ENCODE measurements around the gene ITPR1.

ITPR1 gene

DNA sequence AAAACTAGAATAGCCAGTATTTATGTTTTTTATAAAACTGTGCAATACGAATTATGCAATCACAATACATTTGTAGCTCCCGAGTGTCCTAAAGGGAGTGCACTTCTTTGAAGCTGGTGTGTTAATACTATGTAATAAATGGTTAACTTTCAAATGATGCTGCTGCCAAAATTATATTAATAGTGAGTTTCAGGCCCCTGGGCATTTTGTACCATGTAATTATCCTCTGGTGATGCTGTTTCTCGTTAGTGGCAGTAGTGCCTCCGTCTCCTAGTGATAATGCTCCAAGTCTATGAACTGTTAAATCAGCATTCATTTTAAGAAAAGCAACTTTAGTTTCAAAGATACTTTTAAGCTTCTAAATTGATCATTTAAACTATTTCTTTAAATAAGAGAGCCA is 353.4 kb downstream of the ITPR1 start:
- no peak for FAIRE-seq
- DNase-seq (ENCODE audit: insufficient read length, low spot score), result no peak

DNA sequence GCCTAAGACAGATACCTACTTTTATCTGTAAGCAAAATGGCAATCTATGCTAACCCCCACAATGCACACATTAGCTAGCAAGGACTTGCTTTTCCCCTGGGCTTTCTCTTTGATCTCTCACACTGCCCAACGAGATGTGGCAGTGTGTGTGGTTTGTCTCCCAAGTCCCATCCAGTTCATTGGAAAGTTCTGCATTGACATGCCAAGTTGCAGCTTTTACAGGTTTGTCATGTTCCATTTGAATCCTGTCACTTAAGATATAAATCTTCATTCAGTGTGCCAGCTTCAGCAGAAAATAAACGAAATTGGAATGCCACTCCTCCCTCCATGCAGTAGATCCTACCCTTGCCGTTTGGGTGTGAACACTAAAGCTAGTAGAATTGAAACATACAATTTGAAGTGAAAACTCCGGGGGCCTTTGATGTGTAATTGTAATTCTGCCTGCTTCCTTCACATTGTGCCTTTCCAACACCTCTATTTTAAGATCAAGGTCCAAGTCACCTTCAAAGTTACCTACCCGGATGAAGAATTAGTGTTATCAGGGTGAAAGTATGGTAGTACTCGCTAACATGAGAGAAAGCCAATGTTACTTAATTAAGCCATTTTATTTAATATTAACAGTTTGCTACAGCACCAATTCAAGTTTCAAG is 355.2 kb downstream of the ITPR1 start:
- DNase-seq (ENCODE audit: insufficient read length, low spot score), result no peak
- TF ChIP-seq, protein P1, sequence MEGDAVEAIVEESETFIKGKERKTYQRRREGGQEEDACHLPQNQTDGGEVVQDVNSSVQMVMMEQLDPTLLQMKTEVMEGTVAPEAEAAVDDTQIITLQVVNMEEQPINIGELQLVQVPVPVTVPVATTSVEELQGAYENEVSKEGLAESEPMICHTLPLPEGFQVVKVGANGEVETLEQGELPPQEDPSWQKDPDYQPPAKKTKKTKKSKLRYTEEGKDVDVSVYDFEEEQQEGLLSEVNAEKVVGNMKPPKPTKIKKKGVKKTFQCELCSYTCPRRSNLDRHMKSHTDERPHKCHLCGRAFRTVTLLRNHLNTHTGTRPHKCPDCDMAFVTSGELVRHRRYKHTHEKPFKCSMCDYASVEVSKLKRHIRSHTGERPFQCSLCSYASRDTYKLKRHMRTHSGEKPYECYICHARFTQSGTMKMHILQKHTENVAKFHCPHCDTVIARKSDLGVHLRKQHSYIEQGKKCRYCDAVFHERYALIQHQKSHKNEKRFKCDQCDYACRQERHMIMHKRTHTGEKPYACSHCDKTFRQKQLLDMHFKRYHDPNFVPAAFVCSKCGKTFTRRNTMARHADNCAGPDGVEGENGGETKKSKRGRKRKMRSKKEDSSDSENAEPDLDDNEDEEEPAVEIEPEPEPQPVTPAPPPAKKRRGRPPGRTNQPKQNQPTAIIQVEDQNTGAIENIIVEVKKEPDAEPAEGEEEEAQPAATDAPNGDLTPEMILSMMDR (IDR thresholded peaks at IDR 0.05; ENCODE audit: insufficient read depth, missing control alignments), result no peak
- FAIRE-seq, result no peak

More for the DNA sequence above, 353.4 kb downstream of the ITPR1 start:
- TF ChIP-seq, protein P1 (IDR thresholded peaks at IDR 0.05; ENCODE audit: insufficient read depth, missing control alignments), result no peak

DNA sequence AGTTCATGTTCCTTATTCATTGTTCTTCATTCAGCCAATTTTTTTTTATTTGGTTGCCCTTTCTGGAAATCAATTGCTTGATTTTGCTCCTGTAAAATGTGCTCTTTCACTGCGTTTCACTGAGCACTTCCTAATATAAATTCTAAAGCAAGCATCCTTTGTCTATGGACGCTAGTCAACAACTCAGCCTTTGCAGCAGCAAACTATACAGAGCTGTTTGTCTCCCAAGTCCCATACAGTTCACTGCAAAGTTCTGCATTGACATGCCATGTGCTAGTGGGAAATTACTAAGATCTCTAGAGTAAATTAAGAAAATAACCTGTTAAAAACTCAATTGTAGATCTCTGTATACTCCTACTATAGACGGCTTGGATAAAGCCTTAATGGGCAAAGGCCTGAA is 356.0 kb downstream of the ITPR1 start:
- TF ChIP-seq, protein P1 (IDR thresholded peaks at IDR 0.05; ENCODE audit: insufficient read depth, missing control alignments), result no peak
- DNase-seq (ENCODE audit: insufficient read length, low spot score) (no peak), FAIRE-seq (no peak)

DNA sequence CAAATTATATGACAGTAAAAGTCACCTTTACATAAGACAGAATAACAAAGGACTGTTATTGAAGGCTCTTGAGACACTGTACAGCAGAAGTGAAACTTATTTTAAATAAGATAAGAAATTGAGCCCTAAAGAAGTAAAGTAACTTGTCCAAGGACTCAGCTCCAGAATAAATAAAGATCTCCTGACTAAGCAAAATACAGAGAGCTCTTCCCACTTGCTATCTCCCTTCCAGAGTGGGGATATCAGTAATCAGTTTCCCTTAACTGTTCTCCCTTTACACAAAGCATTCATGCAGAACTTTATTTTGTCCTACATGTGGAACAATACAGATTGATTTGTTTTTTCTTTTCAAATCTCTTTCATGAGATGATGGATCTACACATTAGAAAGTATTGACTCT is 356.6 kb downstream of the ITPR1 start:
- FAIRE-seq (no peak), DNase-seq (ENCODE audit: insufficient read length, low spot score) (no peak)
- TF ChIP-seq, protein P1 (IDR thresholded peaks at IDR 0.05; ENCODE audit: insufficient read depth, missing control alignments), result no peak

DNA sequence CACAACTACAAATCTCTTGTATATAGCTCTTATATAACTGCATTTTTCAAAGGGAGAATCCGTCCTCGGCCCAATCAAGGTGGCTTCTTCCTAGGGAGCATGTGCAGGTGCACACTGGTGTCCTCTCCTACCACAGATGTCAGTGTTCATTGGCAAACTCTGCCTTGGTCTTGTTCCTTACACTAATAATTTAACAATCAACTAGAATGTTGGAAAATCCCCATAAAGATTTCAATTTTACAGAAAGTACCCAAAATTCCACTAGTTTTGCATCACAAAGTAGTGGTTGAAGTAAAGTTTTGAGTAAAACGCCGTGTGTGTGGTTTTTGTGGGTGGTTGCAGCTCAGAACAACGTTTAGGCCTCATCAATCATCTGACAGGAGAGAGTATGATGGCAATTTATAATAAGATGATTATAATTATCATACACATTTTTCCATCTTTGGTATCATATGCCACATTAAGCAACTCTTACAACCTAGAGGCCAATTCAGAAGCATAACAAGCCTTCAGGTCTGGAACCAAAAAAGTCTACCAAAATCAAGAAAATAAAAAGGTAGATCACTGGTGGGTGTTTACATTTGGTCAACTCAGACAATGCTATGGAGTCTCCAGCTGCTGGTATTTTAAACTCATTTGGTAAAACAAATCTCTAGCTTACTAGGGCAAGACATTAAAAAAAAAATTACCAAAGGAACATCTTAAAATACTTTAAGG is 357.2 kb downstream of the ITPR1 start:
- FAIRE-seq, result no peak
- DNase-seq (ENCODE audit: insufficient read length, low spot score), result no peak
- TF ChIP-seq, protein P1 (IDR thresholded peaks at IDR 0.05; ENCODE audit: insufficient read depth, missing control alignments), result no peak

DNA sequence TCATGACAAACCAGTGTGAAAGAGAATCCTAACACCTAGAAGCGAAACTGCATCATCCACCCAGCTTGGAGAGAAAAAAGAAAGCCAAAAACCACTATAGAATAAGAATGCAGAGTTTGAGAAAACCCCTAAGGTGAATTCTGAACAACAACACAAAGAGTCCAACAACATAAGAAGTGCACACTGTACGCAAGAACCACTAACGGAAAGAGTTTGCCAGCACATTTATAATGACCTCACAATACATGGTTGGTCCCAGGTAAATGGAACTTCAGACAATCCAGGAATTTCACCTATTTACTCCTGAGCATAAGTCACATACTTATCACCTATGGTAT is 357.7 kb downstream of the ITPR1 start:
- no peak for FAIRE-seq
- no peak for DNase-seq (ENCODE audit: insufficient read length, low spot score)
- TF ChIP-seq, protein P1 (IDR thresholded peaks at IDR 0.05; ENCODE audit: insufficient read depth, missing control alignments), result no peak

All from D721Med (cell line).